Mucosa of rectum (tissue), 2 donors: ENCODE measurements around the gene XKR8.

Source experiments
- H3K27ac ChIP-seq, 2 donors: one replicate each; pipeline ENCODE4 v1.7.0; 2013; ENCODE audit warnings: inconsistent platforms in 2 of 2, low read depth in 2 of 2, low read length in 2 of 2
- H3K27me3 ChIP-seq, 2 donors: one replicate each; pipeline ENCODE4 v1.7.0; 2013; ENCODE audit warnings: low read length in 2 of 2; ENCODE audit not compliant: control insufficient read depth in 2 of 2, insufficient read depth in 2 of 2
- H3K36me3 ChIP-seq, 2 donors: one replicate each; pipeline ENCODE4 v1.7.0; 2013; ENCODE audit warnings: low read length in 2 of 2; ENCODE audit not compliant: control insufficient read depth in 2 of 2, insufficient read depth in 2 of 2
- H3K4me1 ChIP-seq, 2 donors: one replicate each; pipeline ENCODE4 v1.7.0; 2013; ENCODE audit warnings: low read length in 2 of 2, mild to moderate bottlenecking in 1 of 2; ENCODE audit not compliant: control insufficient read depth in 2 of 2, insufficient read depth in 2 of 2
- H3K4me3 ChIP-seq, 2 donors: one replicate each; pipeline ENCODE4 v1.7.0; 2013; ENCODE audit warnings: low read length in 2 of 2
- H3K9ac ChIP-seq, 2 donors: one replicate each; pipeline ENCODE4 v1.7.0; 2013; ENCODE audit warnings: low read length in 2 of 2, low read depth in 1 of 2, mild to moderate bottlenecking in 1 of 2
- H3K9me3 ChIP-seq, 2 donors: one replicate each; pipeline ENCODE4 v1.7.0; 2013; ENCODE audit warnings: low read length in 2 of 2; ENCODE audit not compliant: control insufficient read depth in 2 of 2
- donor health status: healthy.
- donor health status: Normal muscosa, but diverticular disease.

XKR8 gene

DNA sequence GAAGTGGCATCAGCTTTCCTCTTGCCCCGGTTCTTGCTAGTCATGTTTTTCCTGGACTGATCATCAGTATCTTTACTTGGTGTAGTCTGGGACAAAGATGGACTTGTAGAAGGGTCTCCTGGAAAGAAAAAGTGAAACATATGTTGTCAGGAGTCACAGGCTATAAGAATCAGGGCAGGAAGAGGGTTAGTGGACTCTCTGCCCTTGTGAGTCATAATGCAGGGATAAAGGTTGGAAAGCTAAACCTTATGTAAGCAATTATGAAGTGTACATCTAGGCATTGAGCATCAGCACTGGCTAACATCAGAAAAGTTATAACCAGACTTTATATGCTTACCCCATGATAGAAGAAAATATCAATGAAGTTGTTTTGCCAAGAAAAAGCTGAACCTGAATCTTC, 51.2 kb downstream of the XKR8 start:
- no peak overlapping the region for H3K4me3 ChIP-seq
- H3K4me1 ChIP-seq: no peaks in the 10 kb centered on the region
- H3K27ac ChIP-seq: no peak overlapping the region
- H3K27me3 ChIP-seq: no peaks in the 10 kb centered on the region
- no peaks in the 10 kb centered on the region for H3K9me3 ChIP-seq
- peaks cover 26 to 31% of the 10 kb centered on the region in 2 donors for H3K36me3 ChIP-seq
- H3K9ac ChIP-seq: no peak overlapping the region
